Eye (tissue), 1 donor: ENCODE data around the gene PCDHA4.

Source experiments
- DNase-seq: peaks from one replicate; pipeline ENCODE4 v3.0.0-alpha.2; 2015

PCDHA4 gene

DNA sequence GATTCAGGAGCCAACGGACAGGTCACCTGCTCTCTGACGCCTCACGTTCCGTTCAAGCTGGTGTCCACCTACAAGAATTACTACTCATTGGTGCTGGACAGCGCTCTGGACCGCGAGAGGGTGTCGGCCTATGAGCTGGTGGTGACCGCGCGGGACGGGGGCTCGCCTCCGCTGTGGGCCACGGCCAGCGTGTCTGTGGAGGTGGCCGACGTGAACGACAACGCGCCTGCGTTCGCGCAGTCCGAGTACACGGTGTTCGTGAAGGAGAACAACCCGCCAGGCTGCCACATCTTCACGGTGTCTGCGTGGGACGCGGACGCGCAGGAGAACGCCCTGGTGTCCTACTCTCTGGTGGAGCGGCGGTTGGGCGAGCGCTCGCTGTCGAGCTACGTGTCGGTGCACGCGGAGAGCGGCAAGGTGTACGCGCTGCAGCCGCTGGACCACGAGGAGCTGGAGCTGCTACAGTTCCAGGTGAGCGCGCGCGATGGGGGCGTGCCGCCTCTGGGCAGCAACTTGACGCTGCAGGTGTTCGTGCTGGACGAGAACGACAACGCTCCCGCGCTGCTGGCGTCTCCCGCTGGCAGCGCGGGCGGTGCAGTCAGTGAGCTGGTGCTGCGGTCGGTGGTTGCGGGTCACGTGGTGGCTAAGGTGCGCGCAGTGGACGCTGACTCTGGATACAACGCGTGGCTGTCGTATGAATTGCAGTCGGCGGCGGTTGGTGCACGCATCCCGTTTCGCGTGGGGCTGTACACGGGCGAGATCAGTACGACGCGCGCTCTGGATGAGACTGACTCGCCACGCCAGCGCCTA is 50.5 kb downstream of the PCDHA4 start:
- no peak for DNase-seq

DNA sequence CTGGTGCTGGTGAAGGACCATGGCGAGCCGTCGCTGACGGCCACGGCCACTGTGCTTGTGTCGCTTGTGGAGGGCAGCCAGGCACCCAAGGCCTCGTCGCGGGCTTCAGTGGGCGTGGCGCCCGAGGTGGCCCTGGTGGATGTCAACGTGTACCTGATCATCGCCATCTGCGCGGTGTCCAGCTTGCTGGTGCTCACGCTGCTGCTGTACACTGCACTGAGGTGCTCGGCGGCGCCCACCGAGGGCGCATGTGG is 51.0 kb downstream of the PCDHA4 start:
- no peak for DNase-seq

DNA sequence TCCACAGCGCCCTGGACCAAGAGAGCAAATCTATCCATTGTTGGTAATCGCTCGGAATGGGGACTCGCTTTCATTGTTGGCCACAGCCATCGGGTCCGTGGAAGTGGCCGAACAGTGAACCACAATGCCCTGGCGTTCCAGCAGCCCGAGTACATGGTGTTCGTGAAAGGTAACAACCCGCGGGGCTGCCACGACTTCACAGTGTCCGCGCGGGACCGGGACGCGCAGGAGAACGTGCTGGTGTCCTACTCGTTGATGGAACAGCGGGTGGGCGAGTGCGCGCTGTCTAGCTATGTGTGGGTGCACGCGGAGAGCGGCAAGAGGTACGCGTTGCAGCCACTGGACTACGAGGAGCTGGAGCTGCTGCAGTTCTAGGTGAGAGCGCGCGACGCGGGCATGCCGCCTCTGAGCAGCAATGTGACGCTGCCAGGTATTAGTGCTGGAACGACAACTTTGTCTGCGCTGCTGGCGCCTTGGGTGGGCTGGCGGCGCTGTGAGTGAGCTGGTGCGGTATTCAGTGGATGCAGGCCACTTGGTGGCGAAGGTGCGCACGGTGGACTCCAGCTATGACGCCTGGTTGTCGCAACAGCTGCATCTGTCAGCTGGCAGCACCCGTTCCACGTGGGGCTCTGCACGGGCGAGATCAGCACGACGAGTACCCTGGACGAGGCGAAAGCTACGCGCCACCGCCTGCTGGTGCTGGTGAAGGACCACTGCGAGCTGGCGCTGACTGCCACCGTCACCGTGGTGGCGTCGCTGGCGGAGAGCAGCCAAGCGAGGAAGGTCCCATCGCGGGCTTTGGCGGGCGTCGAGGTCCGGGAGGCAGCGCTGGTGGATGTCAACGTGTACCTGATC is 55.8 kb downstream of the PCDHA4 start:
- DNase-seq, result no peak
